ENCODE measurements around the gene DTD1. TPM values are rescaled to one million over a fixed set of nuclear protein-coding genes. Genes with fewer than 3 reads are reported as not detected.
A peak's percentile ranks its signal among the peaks of the same experiment; 100 is the strongest.

The DTD1 gene
- total and polyA plus RNA-seq, 2 experiments from 2014 or later = 73.3 to 77.7 TPM

DNA sequence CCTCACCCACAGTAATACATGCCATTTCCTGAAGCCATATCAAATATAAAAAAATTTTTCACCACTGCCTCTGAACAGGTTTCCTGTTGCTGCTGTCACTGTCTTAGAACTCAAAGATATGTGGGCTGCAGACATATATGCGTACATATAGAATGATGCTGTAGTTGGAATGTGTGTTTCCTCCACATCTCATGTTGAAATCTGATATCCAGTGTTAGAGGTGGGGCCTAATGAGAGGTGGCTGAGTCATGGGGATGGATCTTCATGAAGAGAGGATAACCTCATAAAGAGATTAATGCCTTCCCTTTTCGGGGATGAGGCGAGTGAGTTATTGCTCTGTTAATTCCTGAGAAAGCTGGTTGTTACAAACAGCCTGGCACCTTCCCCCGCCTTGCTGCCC, 218.0 kb downstream of the DTD1 start:
- in situ Hi-C loops (cut with MboI) = no loop called here

DNA sequence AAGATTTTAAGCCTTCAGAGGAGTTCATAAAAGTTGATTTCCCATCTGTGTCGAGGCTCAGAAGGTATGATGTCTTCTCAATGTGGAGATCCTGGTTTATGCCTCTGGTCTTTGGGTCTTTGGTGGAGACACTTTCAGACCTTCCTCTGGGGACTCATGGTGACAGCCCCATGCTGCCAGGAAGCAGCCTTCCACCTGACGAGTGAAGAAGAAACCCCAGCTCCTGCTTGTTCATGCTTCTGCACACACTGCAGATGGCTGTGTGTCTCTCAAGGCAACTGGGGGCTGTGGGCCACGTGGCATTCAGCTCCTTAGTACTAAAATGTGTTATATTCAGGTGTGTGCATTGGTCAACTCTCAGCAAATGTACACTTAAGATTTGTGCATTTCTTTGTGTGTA, 220.9 kb downstream of the DTD1 start:
- no peaks in the 10 kb centered on the region for H3K27me3 ChIP-seq (replicated peaks; ENCODE audit: insufficient read depth)
- H3K79me2 ChIP-seq (ENCODE audit: insufficient read depth) = no peaks in the 10 kb centered on the region
- H3F3A ChIP-seq (ENCODE audit: insufficient read depth) = no peaks in the 10 kb centered on the region
- H3K36me3 ChIP-seq (ENCODE audit: low read depth) = no peaks in the 10 kb centered on the region
- H3K27ac ChIP-seq = no peak overlapping the region
- TF ChIP-seq EZH2 (IDR thresholded peaks at IDR 0.05; ENCODE audit: insufficient read depth, poor library complexity, severe bottlenecking) (no peak), EZH2phosphoT487 (IDR thresholded peaks at IDR 0.05; ENCODE audit: insufficient read depth, low read depth) (no peak)
- no peak overlapping the region for H3K4me3 ChIP-seq
- H3K4me1 ChIP-seq (ENCODE audit: insufficient read depth) = no peaks in the 10 kb centered on the region
- H3K9ac ChIP-seq = no peak overlapping the region
- no peak for DNase-seq
- in situ Hi-C loops (cut with MboI) = no loop called here
- no peaks in the 10 kb centered on the region for H3K9me3 ChIP-seq (ENCODE audit: low read depth)
- no peak overlapping the region for H2AFZ ChIP-seq
- WGBS, 2 experiments (ENCODE audit: low coverage in 1 of 2, low lambda C conversion rate in 2 of 2, missing lambda C conversion rate in 2 of 2) = 11 to 13% methylated on average over 3 of the region's 3 CpGs
- no peaks in the 10 kb centered on the region for H3K9me2 ChIP-seq (ENCODE audit: insufficient read depth)
- no peaks in the 10 kb centered on the region for H4K20me1 ChIP-seq (ENCODE audit: insufficient read depth)
- no peak overlapping the region for H3K4me2 ChIP-seq (ENCODE audit: unreplicated experiment)

More for the DNA sequence above, 218.0 kb downstream of the DTD1 start:
- DNase-seq = peak; percentile 28
- no peaks in the 10 kb centered on the region for H3K4me1 ChIP-seq (ENCODE audit: insufficient read depth)
- no peaks in the 10 kb centered on the region for H3F3A ChIP-seq (ENCODE audit: insufficient read depth)
- no peaks in the 10 kb centered on the region for H3K27me3 ChIP-seq (replicated peaks; ENCODE audit: insufficient read depth)
- H3K9me2 ChIP-seq (ENCODE audit: insufficient read depth) = no peaks in the 10 kb centered on the region
- H3K9me3 ChIP-seq (ENCODE audit: low read depth) = no peaks in the 10 kb centered on the region
- no peak overlapping the region for H3K4me3 ChIP-seq
- H3K9ac ChIP-seq = no peak overlapping the region
- no peaks in the 10 kb centered on the region for H3K79me2 ChIP-seq (ENCODE audit: insufficient read depth)
- no peaks in the 10 kb centered on the region for H4K20me1 ChIP-seq (ENCODE audit: insufficient read depth)
- no peak for TF ChIP-seq EZH2 (IDR thresholded peaks at IDR 0.05; ENCODE audit: insufficient read depth, poor library complexity, severe bottlenecking)
- no peak for TF ChIP-seq EZH2phosphoT487 (IDR thresholded peaks at IDR 0.05; ENCODE audit: insufficient read depth, low read depth)
- no peak overlapping the region for H3K27ac ChIP-seq
- no peak overlapping the region for H2AFZ ChIP-seq
- 51 to 63% methylated on average over 4 of the region's 4 CpGs for WGBS, 2 experiments (ENCODE audit: low coverage in 1 of 2, low lambda C conversion rate in 2 of 2, missing lambda C conversion rate in 2 of 2)
- no peaks in the 10 kb centered on the region for H3K36me3 ChIP-seq (ENCODE audit: low read depth)
- no peak overlapping the region for H3K4me2 ChIP-seq (ENCODE audit: unreplicated experiment)

DNA sequence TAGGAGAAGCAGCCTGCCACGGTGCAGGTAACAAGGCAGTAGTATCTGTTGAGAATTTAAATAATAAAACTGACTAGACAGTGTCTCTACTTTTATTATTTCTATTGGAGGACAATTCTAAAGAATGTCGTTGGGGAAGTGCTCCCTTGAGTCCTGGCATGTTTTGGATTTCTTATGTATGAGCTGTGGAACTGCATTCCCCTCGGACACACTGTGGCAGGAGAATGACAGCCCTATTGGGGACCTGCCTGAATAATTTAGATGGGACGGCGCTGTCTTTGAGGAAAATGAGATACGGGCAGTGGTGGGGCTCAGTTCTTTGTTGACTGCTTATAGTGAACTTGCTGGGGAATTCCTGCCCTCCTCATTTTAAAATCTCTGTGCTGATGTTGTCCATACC, 223.3 kb downstream of the DTD1 start:
- Histone ChIP-seq H3K4me1 (ENCODE audit: insufficient read depth) (no peaks in the 10 kb centered on the region), H3K36me3 (ENCODE audit: low read depth) (no peaks in the 10 kb centered on the region), H3K9me3 (ENCODE audit: low read depth) (no peaks in the 10 kb centered on the region), H3K9ac (no peak overlapping the region), H3K4me2 (ENCODE audit: unreplicated experiment) (no peak overlapping the region), H3K27ac (no peak overlapping the region), H4K20me1 (ENCODE audit: insufficient read depth) (no peaks in the 10 kb centered on the region), H2AFZ (no peak overlapping the region), H3K9me2 (ENCODE audit: insufficient read depth) (no peaks in the 10 kb centered on the region), H3F3A (ENCODE audit: insufficient read depth) (no peaks in the 10 kb centered on the region), H3K4me3 (no peak overlapping the region), H3K27me3 (replicated peaks; ENCODE audit: insufficient read depth) (no peaks in the 10 kb centered on the region), H3K79me2 (ENCODE audit: insufficient read depth) (no peaks in the 10 kb centered on the region)
- DNase-seq = no peak
- in situ Hi-C loops (cut with MboI) = no loop called here
- TF ChIP-seq EZH2 (IDR thresholded peaks at IDR 0.05; ENCODE audit: insufficient read depth, poor library complexity, severe bottlenecking) (no peak), EZH2phosphoT487 (IDR thresholded peaks at IDR 0.05; ENCODE audit: insufficient read depth, low read depth) (no peak)
- WGBS, 2 experiments (ENCODE audit: low coverage in 1 of 2, low lambda C conversion rate in 2 of 2, missing lambda C conversion rate in 2 of 2) = 38 to 46% methylated on average over 6 of the region's 6 CpGs

DNA sequence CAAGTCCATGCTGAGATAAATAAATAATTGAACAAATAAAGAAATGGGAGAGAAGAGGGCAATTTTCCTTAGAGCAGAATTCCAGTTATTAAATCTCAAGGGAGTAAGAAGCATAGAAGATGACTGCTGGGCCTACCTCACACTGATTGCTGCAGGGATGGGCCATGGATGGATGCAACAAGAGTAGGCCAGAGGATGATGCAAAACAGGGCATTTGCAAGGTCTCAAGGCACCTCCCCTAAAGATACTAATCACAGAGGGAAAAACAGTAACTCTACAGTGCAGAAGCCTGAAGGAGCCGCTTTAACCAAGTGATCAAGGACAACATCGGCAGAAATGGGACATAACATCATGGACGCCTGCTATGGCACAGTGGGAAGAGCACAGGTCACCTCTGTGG, 224.1 kb downstream of the DTD1 start:
- Histone ChIP-seq H3K9me3 (ENCODE audit: low read depth) (no peaks in the 10 kb centered on the region), H2AFZ (no peak overlapping the region), H3K4me2 (ENCODE audit: unreplicated experiment) (no peak overlapping the region), H3K4me3 (no peak overlapping the region), H3F3A (ENCODE audit: insufficient read depth) (no peaks in the 10 kb centered on the region), H3K79me2 (ENCODE audit: insufficient read depth) (no peaks in the 10 kb centered on the region), H3K4me1 (ENCODE audit: insufficient read depth) (no peaks in the 10 kb centered on the region), H4K20me1 (ENCODE audit: insufficient read depth) (no peaks in the 10 kb centered on the region), H3K9ac (no peak overlapping the region), H3K27ac (no peak overlapping the region), H3K27me3 (replicated peaks; ENCODE audit: insufficient read depth) (no peaks in the 10 kb centered on the region), H3K36me3 (ENCODE audit: low read depth) (no peaks in the 10 kb centered on the region), H3K9me2 (ENCODE audit: insufficient read depth) (no peaks in the 10 kb centered on the region)
- in situ Hi-C loops (cut with MboI) = no loop called here
- TF ChIP-seq EZH2 (IDR thresholded peaks at IDR 0.05; ENCODE audit: insufficient read depth, poor library complexity, severe bottlenecking) (no peak), EZH2phosphoT487 (IDR thresholded peaks at IDR 0.05; ENCODE audit: insufficient read depth, low read depth) (no peak)
- no peak for DNase-seq
- 43 to 50% methylated on average over 3 of the region's 3 CpGs for WGBS, 2 experiments (ENCODE audit: low coverage in 1 of 2, low lambda C conversion rate in 2 of 2, missing lambda C conversion rate in 2 of 2)

DNA sequence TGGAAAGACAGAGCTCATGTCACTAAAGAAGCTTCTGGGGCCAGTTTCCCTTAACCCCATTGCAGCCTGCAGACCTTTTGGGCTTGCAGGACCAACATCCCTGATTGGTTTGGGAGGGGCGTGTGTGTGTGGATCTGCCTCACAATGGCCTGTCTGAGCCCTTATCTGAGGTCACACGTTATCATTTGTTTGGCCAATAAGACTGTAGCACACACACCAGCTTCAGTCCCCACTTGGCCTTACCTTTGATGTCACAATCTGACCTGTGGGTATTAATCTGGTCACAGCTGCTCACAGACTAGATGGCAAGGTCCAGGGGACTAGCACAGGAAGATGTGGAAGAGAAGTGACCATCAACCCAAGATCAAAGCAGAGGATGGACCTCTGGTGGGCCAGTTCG, 225.6 kb downstream of the DTD1 start, which contains the start of gene SCP2D1:
Gene SCP2D1, plus strand, starts transcription at position 301 of the 400 bp plus-strand sequence. Its CDS starts 33 bp downstream, at position 334.
- Histone ChIP-seq H3K36me3 (ENCODE audit: low read depth) (no peaks in the 10 kb centered on the region), H4K20me1 (ENCODE audit: insufficient read depth) (no peaks in the 10 kb centered on the region), H3K4me1 (ENCODE audit: insufficient read depth) (no peaks in the 10 kb centered on the region), H3K4me2 (ENCODE audit: unreplicated experiment) (no peak within 1 kb of the TSS), H3K27ac (no peak within 1 kb of the TSS), H3K9me2 (ENCODE audit: insufficient read depth) (no peaks in the 10 kb centered on the region), H3K9ac (no peak within 1 kb of the TSS), H2AFZ (no peak within 1 kb of the TSS), H3K9me3 (ENCODE audit: low read depth) (no peaks in the 10 kb centered on the region), H3K4me3 (no peak within 1 kb of the TSS), H3K27me3 (replicated peaks; ENCODE audit: insufficient read depth) (no peaks in the 10 kb centered on the region), H3F3A (ENCODE audit: insufficient read depth) (no peaks in the 10 kb centered on the region), H3K79me2 (ENCODE audit: insufficient read depth) (no peaks in the 10 kb centered on the region)
- WGBS, 2 experiments (ENCODE audit: low coverage in 1 of 2, low lambda C conversion rate in 2 of 2, missing lambda C conversion rate in 2 of 2) = 5 to 7% methylated on average over 3 of the region's 3 CpGs
- no peak for TF ChIP-seq EZH2phosphoT487 (IDR thresholded peaks at IDR 0.05; ENCODE audit: insufficient read depth, low read depth)
- DNase-seq = no peak
- in situ Hi-C loops (cut with MboI) = no loop called here
